Measurements from ENCODE around the gene PSD2. TPM values are rescaled to one million over a fixed set of nuclear protein-coding genes. Genes with fewer than 3 reads are reported as not detected.

PSD2 gene
- total and polyA plus RNA-seq, 10 of the 15 experiments (the other 5 are each of a cell fraction or from before 2014, with no cell fraction given): 0.02 to 0.14 (median 0.03) TPM; not detected in 5

- Histone ChIP-seq H3K9ac (ENCODE audit: control insufficient read depth, insufficient read depth, low read length) (no peak overlapping the region), H3K4me1 (ENCODE audit: control insufficient read depth, insufficient read depth, low read length) (no peaks in the 10 kb centered on the region), H3K36me3 (ENCODE audit: control insufficient read depth in 2 of 2, insufficient read depth in 2 of 2, low read length in 1 of 2) (no peaks in the 10 kb centered on the region), H3K9me3 (replicated peaks; ENCODE audit: control insufficient read depth, insufficient read depth, low read length) (no peaks in the 10 kb centered on the region), H4K20me1 (ENCODE audit: control insufficient read depth, insufficient read depth) (no peaks in the 10 kb centered on the region), H3K4me2 (ENCODE audit: control insufficient read depth, insufficient read depth) (no peak overlapping the region), H3K27me3 (replicated peaks in 1 of 2; ENCODE audit: control insufficient read depth in 2 of 2, insufficient read depth in 2 of 2, low read length in 1 of 2) (peaks cover 5 to 6% of the 10 kb centered on the region in 2 experiments), H3K79me2 (ENCODE audit: control insufficient read depth, insufficient read depth, low read length) (no peaks in the 10 kb centered on the region), H3K4me3 (no peak overlapping the region), H3K27ac (ENCODE audit: control insufficient read depth, insufficient read depth) (no peak overlapping the region), H2AFZ (ENCODE audit: control insufficient read depth, low read depth, low read length) (no peak overlapping the region)
- TF ChIP-seq KLF5 (IDR thresholded peaks at IDR 0.05; ENCODE audit: partially characterized antibody): no peak
- no peak for TF ChIP-seq NRF1 (conservative IDR thresholded peaks at IDR 0.05; ENCODE audit: low read depth, low read length)
- TF ChIP-seq, protein P1, sequence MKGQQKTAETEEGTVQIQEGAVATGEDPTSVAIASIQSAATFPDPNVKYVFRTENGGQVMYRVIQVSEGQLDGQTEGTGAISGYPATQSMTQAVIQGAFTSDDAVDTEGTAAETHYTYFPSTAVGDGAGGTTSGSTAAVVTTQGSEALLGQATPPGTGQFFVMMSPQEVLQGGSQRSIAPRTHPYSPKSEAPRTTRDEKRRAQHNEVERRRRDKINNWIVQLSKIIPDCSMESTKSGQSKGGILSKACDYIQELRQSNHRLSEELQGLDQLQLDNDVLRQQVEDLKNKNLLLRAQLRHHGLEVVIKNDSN (IDR thresholded peaks at IDR 0.05; ENCODE audit: borderline replicate concordance, extremely low read length, insufficient read depth, low read depth, low read length): no peak
- no peak for TF ChIP-seq REST (IDR thresholded peaks at IDR 0.05; ENCODE audit: low read depth, low read length)
- TF ChIP-seq CTCF (IDR thresholded peaks at IDR 0.05 in 2 of 3, conservative IDR thresholded peaks at IDR 0.05 in 1 of 3; ENCODE audit: control insufficient read depth in 2 of 3, extremely low read depth in 1 of 3, insufficient read depth in 1 of 3, low read depth in 3 of 3, low read length in 3 of 3): no peak
- no peak for TF ChIP-seq BMI1 (IDR thresholded peaks at IDR 0.05; ENCODE audit: borderline replicate concordance)
- 78% methylated on average over 12 of the region's 12 CpGs for WGBS (ENCODE audit: insufficient coverage, insufficient replicate concordance, low lambda C conversion rate, missing lambda C conversion rate)
- SMC1A ChIA-PET (ENCODE audit: uncharacterized antibody, unreplicated experiment): interaction anchor here (6.8 kb wide), 1 partner anchor 181 kb away, joined by 113 read pairs; no protein-coding TSS in a partner anchor
- ATAC-seq: no peak
- CTCF ChIA-PET: interaction anchor here (1.0 to 10.4 kb wide), 6 partner anchors 13 to 366 kb away, joined by 3 to 298 read pairs (median 53); no protein-coding TSS in a partner anchor
- intact Hi-C loops (cut with micrococcal nuclease; ENCODE audit: unreplicated experiment): loop anchor here (10.0 kb wide), 2 partner anchors 256 to 286 kb away; partner anchors contain the start of gene NRG2
- RAD21 ChIA-PET (ENCODE audit: unreplicated experiment): interaction anchor here (2.4 to 6.3 kb wide), 2 partner anchors 74 to 180 kb away, joined by 30 to 131 read pairs; no protein-coding TSS in a partner anchor
- POLR2A ChIA-PET: no interaction called here
- FAIRE-seq: no peak
- BruUV-seq (replicated peaks): no TSS peak
- no peak for DNase-seq (ENCODE audit: low read depth, low spot score)
- in situ Hi-C loops (cut with MboI): loop anchor here (5.0 kb wide), 3 partner anchors 53 to 368 kb away; no protein-coding TSS in a partner anchor
Measured at GRCh38 chr5:139789116-139789844, 6.3 kb upstream of the PSD2 start.

Measured in GM12878 (cell line).